Stromal cell of bone marrow (primary cell): ENCODE results near the gene ZNF512B.
"Not testable (repeated sequence)": the region's sequence is repeated elsewhere in the genome, so short reads cannot be mapped to it uniquely, and the experiment has no call there.

ENCODE experiments used
- DNase-seq: peaks from one replicate; pipeline ENCODE4 v3.0.0-alpha.2; 2012; ENCODE audit warnings: low read depth

ZNF512B gene

GRCh38 chr20:63962426-63963347 lies 7.0 kb downstream of the ZNF512B start:
- no peak for DNase-seq

GRCh38 chr20:63961664-63962425 lies 7.9 kb downstream of the ZNF512B start:
- no peak for DNase-seq

- DNase-seq = not testable (repeated sequence)
Observed at GRCh38 chr20:63960654-63961621, 8.8 kb downstream of the ZNF512B start.

DNA sequence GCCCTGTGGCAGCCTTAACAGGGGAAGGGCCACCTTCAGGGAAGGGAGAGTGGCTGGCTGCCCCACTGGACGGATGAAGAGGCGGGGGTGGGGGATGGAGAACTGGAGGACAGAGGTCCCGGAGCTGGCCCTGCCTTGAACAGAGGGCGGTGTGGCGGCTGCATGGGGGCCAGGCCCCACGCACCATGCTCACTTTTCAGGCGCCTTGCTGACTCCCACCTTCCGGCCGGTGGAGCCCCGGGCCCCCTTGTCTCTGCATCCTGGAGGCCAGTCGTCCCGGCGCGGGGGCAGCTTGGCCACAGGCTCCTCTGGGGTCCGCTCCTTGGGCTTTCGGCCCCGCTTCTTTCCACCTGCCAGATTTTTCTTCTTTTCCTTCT lies 10.0 kb downstream of the ZNF512B start:
- DNase-seq = no peak

DNA sequence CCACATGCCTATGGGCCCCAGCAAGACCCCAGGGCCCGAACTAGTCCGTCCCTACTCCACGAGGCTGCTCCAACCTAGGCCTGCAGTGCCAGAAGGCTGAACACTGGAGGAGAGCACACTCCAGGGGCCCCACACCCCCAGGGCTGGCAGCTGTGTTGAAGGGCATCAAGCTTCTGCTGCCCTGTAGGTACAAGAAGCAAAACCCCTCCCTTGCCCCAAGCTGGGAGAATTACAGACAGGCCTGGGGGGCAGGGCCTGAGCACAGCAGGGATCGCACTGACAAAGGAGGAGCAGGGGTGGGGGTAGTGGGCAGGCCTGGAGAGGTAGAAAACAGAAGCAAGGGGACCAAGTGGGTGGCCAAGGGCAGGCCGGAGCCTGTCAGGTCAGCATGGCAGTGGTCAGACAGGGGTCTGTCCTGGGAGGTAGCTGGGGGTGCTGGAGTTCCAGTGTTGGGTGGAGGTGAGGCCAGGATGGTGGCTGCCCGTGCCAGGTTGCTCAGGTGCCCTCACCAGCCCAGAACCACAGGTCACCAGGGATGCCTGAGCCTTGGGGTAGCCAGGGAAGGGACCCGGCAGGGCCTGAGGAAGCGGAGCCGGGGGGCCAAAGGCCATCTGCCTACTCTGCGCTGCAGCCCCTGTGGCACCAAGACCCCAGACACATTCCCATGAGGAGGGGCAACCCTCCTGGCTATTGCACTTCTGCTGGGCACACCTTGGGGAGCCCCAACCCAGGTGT lies 10.6 kb downstream of the ZNF512B start:
- no peak for DNase-seq

- DNase-seq = no peak
Observed at GRCh38 chr20:63958471-63958870, 11.3 kb downstream of the ZNF512B start.

DNA sequence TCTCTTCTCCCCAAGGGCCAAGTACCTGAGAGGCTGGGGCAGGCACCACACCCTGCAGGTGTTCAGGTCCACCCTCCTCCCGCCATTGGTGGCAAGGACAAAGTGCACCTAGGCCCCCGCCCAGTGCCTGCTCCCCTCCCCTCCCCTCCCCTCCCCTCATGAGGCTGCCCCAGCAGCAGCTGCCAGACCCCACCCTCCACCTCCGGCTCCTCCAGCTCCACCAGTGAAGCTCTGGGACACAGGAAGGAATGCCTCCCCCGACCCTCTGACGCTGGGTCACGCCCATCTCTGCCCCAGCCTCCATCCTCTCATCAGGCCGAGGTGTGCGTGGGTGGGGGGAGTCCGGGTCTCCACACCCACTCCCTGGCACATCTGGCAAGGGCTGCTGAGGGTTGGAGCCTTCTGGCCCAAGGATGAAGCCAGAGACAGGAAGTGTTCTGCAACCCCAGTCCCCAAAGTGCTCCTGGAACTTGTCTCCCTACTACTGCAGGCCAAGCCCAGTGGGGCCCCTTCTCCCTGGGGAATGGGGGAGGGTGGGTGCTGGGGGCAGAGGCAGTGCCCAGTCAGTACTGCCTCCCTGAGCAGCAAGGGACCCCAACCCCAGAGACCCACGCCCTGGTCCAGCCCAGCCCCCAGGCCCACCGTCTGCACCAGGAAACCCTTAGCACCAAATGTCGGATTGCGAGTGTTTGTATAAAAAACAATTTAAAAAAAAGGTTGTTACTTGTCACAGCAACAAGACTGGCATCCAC lies 11.9 kb downstream of the ZNF512B start:
- DNase-seq = no peak

GRCh38 chr20:63957004-63957689 lies 12.6 kb downstream of the ZNF512B start:
- no peak for DNase-seq

DNA sequence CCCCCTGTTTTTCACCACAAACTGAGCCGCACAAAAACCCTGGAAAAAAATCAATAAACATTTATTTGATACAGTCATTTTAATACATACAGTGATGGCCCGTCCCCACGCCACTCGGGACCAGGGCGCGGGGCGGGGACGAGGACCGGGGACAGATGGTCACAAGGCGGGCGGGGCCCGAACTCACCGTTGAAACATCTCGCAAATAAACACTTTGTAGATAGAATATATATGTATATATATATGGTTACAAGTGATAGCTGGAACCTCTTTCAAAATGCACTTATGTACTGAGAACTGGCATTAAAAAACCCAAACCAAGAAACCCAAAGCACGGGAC lies 13.1 kb downstream of the ZNF512B start:
- DNase-seq = no peak

DNA sequence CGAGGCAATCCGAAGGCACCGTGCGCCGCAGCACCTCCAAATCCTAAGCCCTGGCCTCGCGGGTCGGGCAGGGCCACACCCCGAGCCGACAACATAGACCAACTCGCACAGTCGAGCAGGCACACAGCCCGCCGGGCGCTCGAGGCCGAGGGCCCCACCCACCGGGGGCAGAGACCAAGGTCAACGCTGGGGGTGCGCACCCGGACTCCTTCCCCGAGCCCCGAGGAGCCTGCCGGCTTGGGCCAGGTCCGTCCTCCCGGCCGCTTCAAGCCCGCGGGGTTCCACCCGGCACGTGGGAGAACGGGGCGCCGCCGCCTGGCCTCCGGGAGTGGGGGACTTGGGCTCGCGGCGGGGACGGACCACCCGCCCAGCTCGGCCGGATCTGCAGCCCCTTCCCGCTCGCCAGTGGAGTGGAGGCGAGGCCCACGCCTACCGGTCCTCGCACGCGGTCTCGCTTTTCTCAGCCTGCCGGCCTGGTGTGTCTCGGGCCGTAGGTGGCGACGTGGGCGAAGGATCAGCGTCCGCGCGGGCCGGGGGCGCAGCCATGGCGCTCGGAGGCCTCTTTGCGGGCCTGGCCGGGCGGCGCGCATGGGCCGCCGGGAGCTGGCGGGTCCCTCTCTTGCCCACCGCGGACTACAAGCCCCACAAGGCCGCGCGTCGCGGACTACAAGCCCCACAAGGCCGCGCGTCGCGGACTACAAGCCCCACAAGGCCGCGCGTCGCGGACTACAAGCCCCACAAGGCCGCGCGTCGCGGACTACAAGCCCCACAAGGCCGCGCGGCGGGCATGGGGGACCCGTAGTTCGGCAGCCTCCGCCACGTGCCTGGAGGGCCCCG lies 13.7 kb downstream of the ZNF512B start, which contains the start of gene UCKL1:
UCKL1 (minus strand) TSS at position 590 of the 837 bp plus-strand sequence; CDS start at position 546, 44 bp downstream.
- DNase-seq = peak; percentile 83

GRCh38 chr20:63955281-63955826 lies 14.4 kb downstream of the ZNF512B start:
- no peak for DNase-seq

GRCh38 chr20:63953764-63954429 lies 15.8 kb downstream of the ZNF512B start:
- no peak for DNase-seq

DNA sequence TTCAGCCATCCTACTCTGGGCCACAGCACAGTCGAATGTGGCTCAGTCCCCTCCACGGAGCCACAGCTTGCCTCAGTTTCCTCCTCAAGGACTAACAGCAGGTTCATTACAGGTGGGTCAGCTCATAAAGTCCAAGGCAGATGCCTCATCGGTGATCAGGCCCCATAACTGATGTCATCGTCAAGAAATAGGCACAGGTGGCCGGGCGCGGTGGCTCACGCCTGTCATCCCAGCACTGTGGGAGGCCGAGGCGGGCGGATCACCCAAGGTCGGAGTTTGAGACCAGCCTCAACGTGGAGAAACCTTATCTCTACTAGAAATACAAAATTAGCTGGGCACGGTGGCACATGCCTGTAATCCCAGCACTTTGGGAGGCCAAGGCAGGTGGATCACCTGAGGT lies 17.0 kb downstream of the ZNF512B start:
- DNase-seq = no peak

GRCh38 chr20:63952210-63952535 lies 17.6 kb downstream of the ZNF512B start:
- no peak for DNase-seq

DNA sequence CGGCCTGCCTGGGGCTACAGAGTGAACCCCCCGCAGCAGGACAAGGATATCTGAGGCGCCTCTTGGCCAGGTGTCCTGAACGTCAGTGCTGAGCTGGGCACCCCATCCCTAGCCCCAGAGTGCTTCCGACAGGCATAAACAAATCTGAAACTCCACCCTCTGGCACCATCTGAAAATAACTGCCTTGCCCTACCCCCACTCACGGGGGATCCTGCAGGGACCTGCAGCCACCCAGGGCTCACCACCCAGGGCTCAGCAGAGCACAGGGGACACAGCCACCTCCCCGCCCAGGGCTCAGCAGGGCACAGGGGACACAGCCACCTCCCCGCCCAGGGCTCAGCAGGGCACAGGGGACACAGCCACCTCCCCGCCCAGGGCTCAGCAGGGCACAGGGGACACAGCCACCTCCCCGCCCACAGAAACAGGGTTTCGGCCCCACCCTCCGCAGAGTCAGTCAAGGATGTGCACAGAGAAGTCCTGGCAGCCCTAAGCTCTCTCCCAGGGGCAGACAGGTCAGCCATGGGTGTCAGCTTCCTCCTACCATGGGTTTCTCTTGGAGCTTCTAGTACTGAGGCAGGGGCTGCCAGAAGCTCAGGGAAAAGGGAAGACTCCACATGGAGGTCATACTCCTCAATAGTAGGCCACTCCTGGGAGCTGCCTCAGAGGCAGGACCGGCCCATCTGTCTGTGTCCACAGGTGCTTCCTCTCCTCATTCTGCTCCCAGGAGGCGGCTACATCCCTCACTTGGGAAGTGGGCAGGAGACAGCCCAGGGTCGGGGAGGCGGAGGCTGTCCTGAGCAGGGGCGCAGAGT lies 18.1 kb downstream of the ZNF512B start:
- DNase-seq = no peak

- DNase-seq = no peak
Observed at GRCh38 chr20:63950701-63951397, 18.9 kb downstream of the ZNF512B start.
